HG03175 (cell line): ENCODE results near the gene SPOP.

Experiments
- ATAC-seq: cut with Tn5 transposase; IDR thresholded peaks from one replicate; pipeline ENCODE4 v1.9.1; 2021; ENCODE audit warnings: mild to moderate bottlenecking, moderate library complexity; ENCODE audit not compliant: unreplicated experiment

Gene SPOP

GRCh38 chr17:49618028-49618611, 59.8 kb downstream of the SPOP start:
- ATAC-seq, result no peak

GRCh38 chr17:49616601-49617131, 61.2 kb downstream of the SPOP start:
- ATAC-seq, result no peak

- ATAC-seq, result no peak
These were observed 61.8 kb downstream of the SPOP start for GRCh38 chr17:49616086-49616485.

- ATAC-seq, result no peak
These were observed 64.6 kb downstream of the SPOP start for GRCh38 chr17:49613182-49613800.

- ATAC-seq, result no peak
These were observed 65.2 kb downstream of the SPOP start for GRCh38 chr17:49612726-49613125.

- ATAC-seq, result no peak
These were observed 66.9 kb downstream of the SPOP start for GRCh38 chr17:49610883-49611584.

GRCh38 chr17:49604314-49604869, 73.5 kb downstream of the SPOP start:
- ATAC-seq, result no peak

- no peak for ATAC-seq
These were observed 74.2 kb downstream of the SPOP start for GRCh38 chr17:49603720-49604119.

- ATAC-seq, result no peak
These were observed 74.7 kb downstream of the SPOP start for GRCh38 chr17:49603238-49603637.

GRCh38 chr17:49602783-49603182, 75.1 kb downstream of the SPOP start:
- ATAC-seq, result no peak

GRCh38 chr17:49600949-49601348, 76.9 kb downstream of the SPOP start:
- no peak for ATAC-seq

GRCh38 chr17:49598918-49599317, 79.0 kb downstream of the SPOP start:
- ATAC-seq, result no peak

- no peak for ATAC-seq
These were observed 79.8 kb downstream of the SPOP start for GRCh38 chr17:49597928-49598655.

- ATAC-seq, result no peak
These were observed 80.5 kb downstream of the SPOP start for GRCh38 chr17:49597436-49597835.

- ATAC-seq, result no peak
These were observed 81.2 kb downstream of the SPOP start for GRCh38 chr17:49596613-49597244.

GRCh38 chr17:49595980-49596379, 81.9 kb downstream of the SPOP start:
- no peak for ATAC-seq

GRCh38 chr17:49595328-49595727, 82.6 kb downstream of the SPOP start:
- no peak for ATAC-seq

GRCh38 chr17:49592263-49592662, 85.6 kb downstream of the SPOP start:
- no peak for ATAC-seq

- ATAC-seq, result no peak
These were observed 87.0 kb downstream of the SPOP start for GRCh38 chr17:49590874-49591273.

- no peak for ATAC-seq
These were observed 88.3 kb downstream of the SPOP start for GRCh38 chr17:49589577-49589927.
